T-cell (primary cell): Measurements from ENCODE around the gene POLN. TPM values are rescaled to one million over a fixed set of nuclear protein-coding genes. Genes with fewer than 3 reads are reported as not detected.

ENCODE experiments used
- ATAC-seq, 4 experiments: fragments of 200-7000 bp in 3 of 4; fragments of 150-1000 bp in 1 of 4; cut with Tn5 transposase; replicated peaks in 1 of 4; 1 replicate in 3 of 4; 2 replicates in 1 of 4; pipeline ENCODE4 v1.10.0; 2021; ENCODE audit warnings: moderate library complexity in 3 of 4, mild to moderate bottlenecking in 2 of 4, moderate number of reproducible peaks in 1 of 4
- CTCF ChIA-PET, 2 donors: fragments of 300-600 bp; sonication (Branson Sonifier 250); formaldehyde crosslinking; loops; one replicate each; lab custom pipeline; 2022; ENCODE audit warnings: antibody characterized with exemption in 2 of 2; lab: Charles Lee
- POLR2A ChIA-PET, 2 donors: fragments of 300-600 bp; sonication (Branson Sonifier 250); formaldehyde crosslinking; loops; one replicate each; lab custom pipeline; 2022; ENCODE audit warnings: antibody characterized with exemption in 2 of 2; lab: Charles Lee
- DNase-seq, 35 experiments: peaks; one replicate each; pipeline versions ENCODE4 v3.0.0 to v3.0.0-alpha.2; 2013 to 2023
- H3K27ac ChIP-seq: one replicate; pipeline ENCODE4 v1.5.1; 2013; ENCODE audit warnings: low read length
- H3K27me3 ChIP-seq, 2 experiments: replicated peaks in 1 of 2; 1 replicate in 1 of 2; 2 replicates in 1 of 2; pipeline versions ENCODE4 v1.6.1 to v1.7.0; 2013; ENCODE audit warnings: low read length in 1 of 2, mixed read lengths in 1 of 2; ENCODE audit not compliant: control insufficient read depth in 2 of 2, insufficient read depth in 2 of 2; ENCODE audit errors: extremely low read depth in 1 of 2
- H3K36me3 ChIP-seq, 2 donors: 1 replicate in 1 of 2; 2 replicates in 1 of 2; pipeline versions ENCODE4 v1.6.1 to v1.7.0; 2013; ENCODE audit warnings: low read length in 1 of 2; ENCODE audit not compliant: control insufficient read depth in 2 of 2, insufficient read depth in 1 of 2; ENCODE audit errors: extremely low read depth in 1 of 2
- H3K4me1 ChIP-seq, 2 experiments: 1 replicate in 1 of 2; 2 replicates in 1 of 2; pipeline versions ENCODE4 v1.6.1 to v1.7.0; 2013; ENCODE audit warnings: low read length in 2 of 2, mixed read lengths in 1 of 2; ENCODE audit not compliant: insufficient read depth in 2 of 2, control insufficient read depth in 1 of 2; ENCODE audit errors: extremely low read depth in 1 of 2
- H3K4me3 ChIP-seq, 2 donors: 1 replicate in 1 of 2; 2 replicates in 1 of 2; pipeline versions ENCODE4 v1.5.1 to v1.7.0; 2013; ENCODE audit warnings: mild to moderate bottlenecking in 2 of 2, low read length in 1 of 2, moderate library complexity in 1 of 2; ENCODE audit not compliant: control insufficient read depth in 1 of 2; ENCODE audit errors: extremely low read depth in 1 of 2
- H3K9me3 ChIP-seq: 2 replicates; pipeline ENCODE4 v1.7.0; 2013
- H3K27ac Mint-ChIP-seq, 2 donors: one replicate each; pipeline ENCODE4 v1.8.0; 2020 to 2021; ENCODE audit warnings: mild to moderate bottlenecking in 2 of 2, mixed read lengths in 2 of 2
- H3K27me3 Mint-ChIP-seq, 2 donors: one replicate each; pipeline ENCODE4 v1.8.0; 2021 to 2022; ENCODE audit warnings: mixed read lengths in 2 of 2
- H3K36me3 Mint-ChIP-seq: one replicate; pipeline ENCODE4 v1.8.0; 2021; ENCODE audit warnings: mixed read lengths
- H3K4me1 Mint-ChIP-seq, 3 donors: one replicate each; pipeline ENCODE4 v1.8.0; 2020 to 2022; ENCODE audit warnings: mixed read lengths in 3 of 3, mild to moderate bottlenecking in 1 of 3
- H3K4me3 Mint-ChIP-seq, 3 donors: one replicate each; pipeline ENCODE4 v1.8.0; 2020 to 2022; ENCODE audit warnings: mild to moderate bottlenecking in 3 of 3, mixed read lengths in 3 of 3, moderate library complexity in 3 of 3
- H3K9me3 Mint-ChIP-seq, 3 donors: one replicate each; pipeline ENCODE4 v1.8.0; 2020 to 2022; ENCODE audit warnings: mixed read lengths in 3 of 3
- WGBS: methylation state at CpG from one replicate; pipeline ENCODE4 v1.1.5; 2013; ENCODE audit warnings: missing lambda C conversion rate; ENCODE audit not compliant: insufficient coverage; 5-methylcytosine and 5-hydroxymethylcytosine counted together
- total RNA-seq, 35 experiments: library from RNA in 6 of 35; stranded (reverse) in 6 of 35; fragments of 120-200 nt in 1 of 35; gene quantifications; one replicate each; pipeline versions ENCODE4 v1.2.1 to v1.2.4 and lab custom pipeline; 2013 to 2026

The POLN gene
- total RNA-seq, 5 donors from 2014 or later (not counting 1 experiment from before 2014, with no cell fraction given), result 2.5 to 3.7 (median 2.7) TPM

DNA sequence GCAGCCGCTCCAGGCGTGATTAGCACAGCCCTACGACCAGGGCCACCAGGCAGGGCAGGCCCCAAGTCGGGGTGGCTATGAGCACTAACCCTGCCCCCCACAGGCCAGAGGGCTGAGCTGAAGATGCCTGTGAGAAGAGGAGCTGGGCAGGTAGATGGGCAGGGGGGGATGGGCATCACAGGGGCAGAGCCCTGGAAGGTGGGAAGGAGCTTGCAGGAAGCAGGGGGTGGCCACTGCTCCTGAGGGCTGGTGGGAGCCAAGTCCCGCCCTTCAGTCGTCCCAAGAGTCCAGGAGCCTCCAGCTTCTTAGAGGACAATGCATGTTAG lies 27.2 kb upstream of the POLN start:
- no peaks in the 10 kb centered on the region for H3K27me3 Mint-ChIP-seq
- H3K4me3 Mint-ChIP-seq, result no peak overlapping the region
- H3K27ac Mint-ChIP-seq, result no peak overlapping the region
- no peaks in the 10 kb centered on the region for H3K9me3 ChIP-seq
- H3K36me3 Mint-ChIP-seq, result peaks cover 9% of the 10 kb centered on the region
- no peak overlapping the region for H3K4me3 ChIP-seq
- no peak for DNase-seq
- ChIA-PET POLR2A (no interaction called here), CTCF (no interaction called here)
- H3K4me1 Mint-ChIP-seq, result peaks cover 0 to 3% (median 0%) of the 10 kb centered on the region in 3 donors
- H3K36me3 ChIP-seq, result peaks cover 0 to 9% of the 10 kb centered on the region in 2 donors
- H3K9me3 Mint-ChIP-seq, result no peaks in the 10 kb centered on the region
- 96% methylated on average over 5 of the region's 6 CpGs for WGBS
- H3K27me3 ChIP-seq, result no peaks in the 10 kb centered on the region
- H3K27ac ChIP-seq, result no peak overlapping the region
- peaks cover 0 to 3% of the 10 kb centered on the region in 2 experiments for H3K4me1 ChIP-seq
- ATAC-seq, result no peak

DNA sequence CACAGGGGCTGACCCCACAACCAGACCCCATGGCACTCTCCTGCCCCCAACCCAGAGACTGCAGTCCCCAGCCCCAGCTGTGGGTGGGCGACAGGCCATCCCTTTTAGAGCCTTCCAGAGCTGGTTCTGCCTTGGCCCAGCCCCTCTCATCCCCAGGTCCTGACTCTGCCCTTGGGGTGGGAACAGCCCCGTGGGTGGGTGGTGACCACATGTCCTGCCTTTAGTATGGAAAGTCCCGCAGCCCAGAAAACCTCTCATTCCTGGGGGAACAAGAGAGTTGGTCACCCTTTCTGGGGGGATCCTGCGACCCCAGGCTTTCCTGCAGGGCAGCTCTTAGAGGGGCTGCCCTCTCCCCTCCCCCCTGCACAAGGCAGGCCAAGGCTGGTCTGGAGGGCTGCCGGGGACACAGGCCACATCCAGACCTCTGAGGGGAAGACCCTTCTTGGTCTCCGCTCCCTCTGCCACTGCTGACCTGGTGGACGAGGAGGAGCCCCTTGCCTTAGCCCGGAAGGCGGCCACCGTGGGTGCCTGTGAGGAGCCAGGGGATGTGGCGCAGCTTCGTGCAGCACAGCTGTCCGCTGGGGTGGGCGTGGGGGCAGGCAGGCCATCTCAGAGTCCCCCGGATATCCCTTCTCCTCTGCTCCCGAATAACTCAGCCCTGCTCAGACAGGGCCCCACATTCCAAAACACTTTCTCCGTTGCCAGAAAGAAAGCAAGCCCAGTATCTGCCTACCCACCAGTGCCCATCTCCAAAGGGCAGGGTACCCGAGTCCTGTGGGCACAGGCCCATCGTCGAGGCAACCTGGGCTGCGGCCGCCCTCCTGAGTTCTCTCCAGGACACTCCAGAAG lies 26.7 kb upstream of the POLN start:
- H3K4me3 Mint-ChIP-seq, result no peak overlapping the region
- Histone ChIP-seq H3K4me1 (peaks cover 0 to 6% of the 10 kb centered on the region in 2 experiments), H3K9me3 (no peaks in the 10 kb centered on the region), H3K36me3 (peaks cover 0 to 9% of the 10 kb centered on the region in 2 donors), H3K27me3 (no peaks in the 10 kb centered on the region), H3K4me3 (no peak overlapping the region), H3K27ac (no peak overlapping the region)
- ATAC-seq, result no peak
- WGBS, result 83% methylated on average over 16 of the region's 22 CpGs
- no peak overlapping the region for H3K27ac Mint-ChIP-seq
- peaks cover 7% of the 10 kb centered on the region for H3K36me3 Mint-ChIP-seq
- DNase-seq, result no peak
- CTCF ChIA-PET, result no interaction called here
- H3K4me1 Mint-ChIP-seq, result peaks cover 0 to 4% (median 1%) of the 10 kb centered on the region in 3 donors
- H3K27me3 Mint-ChIP-seq, result no peaks in the 10 kb centered on the region
- H3K9me3 Mint-ChIP-seq, result no peaks in the 10 kb centered on the region
- POLR2A ChIA-PET, result no interaction called here

- peaks cover 0 to 9% of the 10 kb centered on the region in 2 donors for H3K36me3 ChIP-seq
- no peak overlapping the region for H3K4me3 Mint-ChIP-seq
- H3K27ac ChIP-seq, result no peak overlapping the region
- no peaks in the 10 kb centered on the region for H3K9me3 ChIP-seq
- H3K27ac Mint-ChIP-seq, result no peak overlapping the region
- ChIA-PET CTCF (interaction anchor here in 1 of 2 donors (0.6 kb wide), 1 partner anchor 26 kb away, joined by 3 read pairs; no protein-coding TSS in a partner anchor), POLR2A (no interaction called here)
- DNase-seq (no peak), ATAC-seq (no peak)
- peaks cover 5% of the 10 kb centered on the region for H3K36me3 Mint-ChIP-seq
- no peaks in the 10 kb centered on the region for H3K27me3 Mint-ChIP-seq
- peaks cover 0 to 8% (median 6%) of the 10 kb centered on the region in 3 donors for H3K4me1 Mint-ChIP-seq
- H3K9me3 Mint-ChIP-seq, result no peaks in the 10 kb centered on the region
- H3K4me1 ChIP-seq, result peaks cover 0 to 11% of the 10 kb centered on the region in 2 experiments
- 91% methylated on average over 7 of the region's 12 CpGs for WGBS
- H3K4me3 ChIP-seq, result no peak overlapping the region
- H3K27me3 ChIP-seq, result no peaks in the 10 kb centered on the region
Observed at GRCh38 chr4:2267841-2268240, 25.9 kb upstream of the POLN start.

DNA sequence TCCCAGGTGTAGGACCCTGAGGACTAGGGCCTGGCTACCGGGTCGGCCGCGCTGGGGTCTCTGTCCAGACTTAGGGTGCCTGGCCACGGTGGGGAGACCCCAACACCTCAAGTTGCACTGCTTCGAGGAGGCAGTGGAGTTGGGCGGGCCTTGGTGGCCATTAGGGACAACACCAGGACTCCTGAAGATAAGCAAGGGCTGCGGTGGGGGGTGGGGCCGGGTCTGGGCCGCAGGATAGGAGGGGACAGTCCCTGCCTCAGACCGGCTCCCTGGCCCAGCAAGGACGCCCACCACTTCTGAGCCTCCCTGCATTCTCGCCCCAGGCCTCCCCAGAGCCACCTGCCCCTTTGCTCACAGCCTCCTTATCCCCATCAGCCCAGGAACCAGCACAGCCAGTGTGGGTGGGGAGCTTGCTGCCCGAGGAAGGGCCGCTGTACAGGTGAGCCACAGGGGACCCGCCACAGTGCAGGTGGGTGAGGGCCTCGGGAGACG lies 25.4 kb upstream of the POLN start:
- Histone ChIP-seq H3K9me3 (no peaks in the 10 kb centered on the region), H3K4me1 (peaks cover 0 to 14% of the 10 kb centered on the region in 2 experiments), H3K36me3 (peaks cover 0 to 6% of the 10 kb centered on the region in 2 donors), H3K27me3 (no peaks in the 10 kb centered on the region), H3K4me3 (no peak overlapping the region), H3K27ac (no peak overlapping the region)
- DNase-seq (no peak), ATAC-seq (no peak)
- H3K27ac Mint-ChIP-seq, result no peak overlapping the region
- H3K4me3 Mint-ChIP-seq, result no peak overlapping the region
- H3K9me3 Mint-ChIP-seq, result no peaks in the 10 kb centered on the region
- H3K27me3 Mint-ChIP-seq, result no peaks in the 10 kb centered on the region
- H3K4me1 Mint-ChIP-seq, result peaks cover 0 to 6% (median 5%) of the 10 kb centered on the region in 3 donors
- ChIA-PET CTCF (interaction anchor here in 1 of 2 donors (0.6 kb wide), 1 partner anchor 27 kb away, joined by 3 read pairs; no protein-coding TSS in a partner anchor), POLR2A (no interaction called here)
- WGBS, result 91% methylated on average over 11 of the region's 18 CpGs
- peaks cover 3% of the 10 kb centered on the region for H3K36me3 Mint-ChIP-seq

- Histone ChIP-seq H3K27ac (no peak overlapping the region), H3K27me3 (no peaks in the 10 kb centered on the region), H3K4me3 (no peak overlapping the region), H3K4me1 (peaks cover 0 to 14% of the 10 kb centered on the region in 2 experiments), H3K9me3 (no peaks in the 10 kb centered on the region), H3K36me3 (peaks cover 0 to 5% of the 10 kb centered on the region in 2 donors)
- no peaks in the 10 kb centered on the region for H3K27me3 Mint-ChIP-seq
- no peak overlapping the region for H3K4me3 Mint-ChIP-seq
- peaks cover 2% of the 10 kb centered on the region for H3K36me3 Mint-ChIP-seq
- 82% methylated on average over 2 of the region's 5 CpGs for WGBS
- CTCF ChIA-PET, result no interaction called here
- ATAC-seq (no peak), DNase-seq (no peak)
- POLR2A ChIA-PET, result no interaction called here
- H3K27ac Mint-ChIP-seq, result no peak overlapping the region
- peaks cover 0 to 6% (median 5%) of the 10 kb centered on the region in 3 donors for H3K4me1 Mint-ChIP-seq
- no peaks in the 10 kb centered on the region for H3K9me3 Mint-ChIP-seq
Observed at GRCh38 chr4:2266821-2267220, 24.9 kb upstream of the POLN start.

GRCh38 chr4:2266181-2266580 lies 24.3 kb upstream of the POLN start:
- H3K27me3 ChIP-seq, result no peaks in the 10 kb centered on the region
- H3K27ac Mint-ChIP-seq, result no peak overlapping the region
- H3K36me3 ChIP-seq, result peaks cover 0 to under 1% of the 10 kb centered on the region in 2 donors
- H3K4me3 ChIP-seq, result no peak overlapping the region
- no peaks in the 10 kb centered on the region for H3K27me3 Mint-ChIP-seq
- WGBS, result 92% methylated on average over 3 of the region's 8 CpGs
- no peaks in the 10 kb centered on the region for H3K9me3 ChIP-seq
- ATAC-seq (no peak), DNase-seq (no peak)
- no peaks in the 10 kb centered on the region for H3K9me3 Mint-ChIP-seq
- CTCF ChIA-PET, result no interaction called here
- H3K27ac ChIP-seq, result no peak overlapping the region
- peaks cover 2% of the 10 kb centered on the region for H3K36me3 Mint-ChIP-seq
- peaks cover 0 to 6% (median 5%) of the 10 kb centered on the region in 3 donors for H3K4me1 Mint-ChIP-seq
- H3K4me1 ChIP-seq, result peaks cover 0 to 14% of the 10 kb centered on the region in 2 experiments
- H3K4me3 Mint-ChIP-seq, result no peak overlapping the region
- POLR2A ChIA-PET, result no interaction called here
